GM18867 (cell line): ENCODE results near the gene KRTAP22-1.

Experiments
- ATAC-seq: cut with Tn5 transposase; IDR thresholded peaks from one replicate; pipeline ENCODE4 v1.9.1; 2021; ENCODE audit warnings: mild to moderate bottlenecking, moderate library complexity; ENCODE audit not compliant: unreplicated experiment

Gene KRTAP22-1

GRCh38 chr21:30600787-30601186 is at the start of gene KRTAP22-1:
Gene KRTAP22-1, plus strand, starts transcription at chr21:30601087.
- no peak for ATAC-seq

- ATAC-seq, result no peak
Measured at GRCh38 chr21:30552782-30553181, 48.1 kb upstream of the KRTAP22-1 start.

GRCh38 chr21:30555095-30555494 is 45.8 kb upstream of the KRTAP22-1 start:
- ATAC-seq, result no peak

GRCh38 chr21:30561264-30561895 is 39.5 kb upstream of the KRTAP22-1 start, which contains the start of gene KRTAP19-7:
Gene KRTAP19-7, minus strand, starts transcription at chr21:30561314. Its CDS starts 25 bp downstream, at chr21:30561289.
- ATAC-seq, result no peak

GRCh38 chr21:30561957-30562356 is 38.9 kb upstream of the KRTAP22-1 start:
- ATAC-seq, result no peak

GRCh38 chr21:30563072-30563471 is 37.8 kb upstream of the KRTAP22-1 start:
- ATAC-seq, result no peak

- ATAC-seq, result no peak
Measured at GRCh38 chr21:30563630-30564029, 37.3 kb upstream of the KRTAP22-1 start.

GRCh38 chr21:30567617-30568016 is 33.3 kb upstream of the KRTAP22-1 start:
- no peak for ATAC-seq

- no peak for ATAC-seq
Measured at GRCh38 chr21:30577766-30578165, 23.1 kb upstream of the KRTAP22-1 start.

- no peak for ATAC-seq
Measured at GRCh38 chr21:30579346-30579745, 21.5 kb upstream of the KRTAP22-1 start.

- ATAC-seq, result no peak
Measured at GRCh38 chr21:30580132-30580531, 20.8 kb upstream of the KRTAP22-1 start.

- no peak for ATAC-seq
Measured at GRCh38 chr21:30582870-30583269, 18.0 kb upstream of the KRTAP22-1 start.

GRCh38 chr21:30590297-30590696 is 10.6 kb upstream of the KRTAP22-1 start, which contains the start of gene KRTAP22-2:
Gene KRTAP22-2, minus strand, starts transcription at chr21:30590397.
- no peak for ATAC-seq

- ATAC-seq, result no peak
Measured at GRCh38 chr21:30592140-30592539, 8.7 kb upstream of the KRTAP22-1 start, which contains the start of gene KRTAP6-3. Gene KRTAP6-3, plus strand, starts transcription at chr21:30592440. Its CDS starts 6 bp downstream, at chr21:30592446.

GRCh38 chr21:30598802-30599201 is 2.1 kb upstream of the KRTAP22-1 start, which contains the start of gene KRTAP6-2:
Gene KRTAP6-2, minus strand, starts transcription at chr21:30598902. Its CDS starts 28 bp downstream, at chr21:30598874.
- ATAC-seq, result no peak

GRCh38 chr21:30605968-30606367 is 5.1 kb downstream of the KRTAP22-1 start:
- ATAC-seq, result no peak

GRCh38 chr21:30612132-30612531 is 11.2 kb downstream of the KRTAP22-1 start:
- ATAC-seq, result no peak

GRCh38 chr21:30613836-30614235 is 12.9 kb downstream of the KRTAP22-1 start, which contains the start of gene KRTAP6-1:
Gene KRTAP6-1, minus strand, starts transcription at chr21:30613930. Its CDS starts 26 bp downstream, at chr21:30613904.
- no peak for ATAC-seq

- no peak for ATAC-seq
Measured at GRCh38 chr21:30615199-30615598, 14.3 kb downstream of the KRTAP22-1 start.

GRCh38 chr21:30616125-30616524 is 15.2 kb downstream of the KRTAP22-1 start, which contains the start of gene KRTAP20-1:
Gene KRTAP20-1, plus strand, starts transcription at chr21:30616425. Its CDS starts 30 bp downstream, at chr21:30616455.
- ATAC-seq, result no peak

- ATAC-seq, result no peak
Measured at GRCh38 chr21:30620080-30620479, 19.2 kb downstream of the KRTAP22-1 start.

- no peak for ATAC-seq
Measured at GRCh38 chr21:30620522-30620921, 19.6 kb downstream of the KRTAP22-1 start, which contains the start of gene KRTAP20-4. Gene KRTAP20-4, plus strand, starts transcription at chr21:30620627.
